Jurkat, Clone E6-1 (cell line): ENCODE measurements around the gene TDP2.

Experiments
- DNase-seq: peaks from one replicate; pipeline ENCODE4 v3.0.0-alpha.2; 2011; ENCODE audit warnings: low read depth, low spot score
- H3K4me3 ChIP-seq: 2 replicates; pipeline ENCODE4 v1.5.1; 2011; ENCODE audit warnings: mild to moderate bottlenecking, low read length, control low read depth, moderate library complexity

TDP2 gene

DNA sequence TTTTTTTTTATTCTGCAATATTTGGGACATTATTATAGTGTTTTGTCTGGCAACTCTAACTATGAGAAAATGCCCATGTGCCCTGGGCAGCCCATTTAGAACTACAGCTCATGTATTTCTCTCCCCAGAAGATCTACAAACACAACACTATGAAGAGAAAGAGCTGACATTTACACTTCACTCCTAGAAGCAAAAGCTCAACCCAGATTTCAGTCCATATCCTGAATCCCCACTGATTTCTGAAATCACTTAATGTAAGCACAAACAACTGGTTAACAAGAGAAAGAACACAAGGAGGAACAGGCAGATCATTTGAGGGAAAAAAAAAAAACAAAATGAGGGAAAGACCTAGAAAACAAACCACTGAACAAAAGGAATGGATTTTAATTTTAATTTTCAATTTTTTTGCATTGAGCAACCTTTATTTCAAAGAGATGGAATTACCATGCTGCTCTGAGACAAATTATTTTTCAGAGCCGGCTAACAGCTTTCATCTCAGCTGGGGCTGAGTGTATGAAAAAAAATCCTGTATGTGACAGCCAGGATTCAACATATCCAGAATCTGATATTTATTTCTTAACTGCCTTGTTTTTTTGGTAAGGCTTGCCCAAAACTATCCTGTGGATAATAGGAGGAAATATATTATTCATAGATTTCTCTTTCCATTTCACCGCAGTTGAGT, 53.2 kb downstream of the TDP2 start:
- no peak overlapping the region for H3K4me3 ChIP-seq
- DNase-seq, result no peak

DNA sequence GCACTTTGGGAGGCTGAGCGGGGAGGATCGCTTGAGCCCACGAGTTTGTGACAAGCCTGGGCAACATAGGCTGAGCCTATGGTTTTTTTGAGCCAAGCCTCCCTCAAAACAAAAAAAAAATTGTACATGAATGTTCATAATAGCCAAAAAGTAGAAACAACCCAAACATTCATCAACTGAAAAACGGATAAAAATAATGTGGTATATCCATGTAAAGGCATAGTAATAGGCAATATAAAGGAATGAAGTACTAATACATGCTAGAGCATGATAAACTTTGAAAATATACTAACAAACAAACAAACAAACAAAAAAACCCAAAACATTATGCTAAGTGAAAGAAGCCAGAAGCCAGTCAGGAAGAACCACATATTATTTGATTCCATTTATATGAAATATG, 56.0 kb downstream of the TDP2 start:
- no peak for DNase-seq

DNA sequence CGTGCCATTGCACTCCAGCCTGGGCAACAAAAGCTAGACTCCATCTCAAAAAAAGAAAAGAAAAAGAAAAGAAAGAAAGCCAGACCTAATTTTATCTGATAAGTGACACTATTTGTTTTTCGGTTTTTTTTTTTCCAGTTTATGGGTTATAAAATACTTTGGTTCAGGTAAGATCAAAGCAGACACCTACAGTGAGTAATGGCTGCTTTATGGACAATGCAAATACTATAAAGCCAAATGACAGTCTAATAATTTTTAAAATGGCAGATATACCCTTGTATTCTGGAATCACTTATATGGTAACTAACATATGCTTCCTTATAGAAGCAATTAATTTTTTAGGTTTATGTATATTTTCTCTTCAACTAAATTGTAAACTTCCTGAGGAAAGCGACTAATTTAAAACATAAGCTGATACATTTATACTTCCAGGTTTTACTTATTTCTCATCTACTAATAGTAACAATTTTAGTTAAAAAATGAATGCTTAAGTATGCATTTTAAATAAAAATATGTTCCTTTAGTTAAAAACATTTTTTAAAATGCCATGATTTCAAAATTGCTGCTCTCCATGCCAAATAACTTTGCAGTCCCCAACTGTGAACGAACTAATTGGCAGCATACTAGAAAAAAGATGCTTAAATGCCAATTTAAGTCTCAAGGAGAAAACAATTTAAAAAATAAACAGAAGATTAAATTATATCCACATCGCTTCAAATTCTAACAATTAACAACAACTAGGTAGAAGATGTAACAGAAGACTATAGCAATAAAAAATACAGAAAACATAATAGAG, 59.2 kb downstream of the TDP2 start:
- no peak for DNase-seq
- H3K4me3 ChIP-seq, result no peak overlapping the region

More for the DNA sequence above, 56.0 kb downstream of the TDP2 start:
- no peak overlapping the region for H3K4me3 ChIP-seq

DNA sequence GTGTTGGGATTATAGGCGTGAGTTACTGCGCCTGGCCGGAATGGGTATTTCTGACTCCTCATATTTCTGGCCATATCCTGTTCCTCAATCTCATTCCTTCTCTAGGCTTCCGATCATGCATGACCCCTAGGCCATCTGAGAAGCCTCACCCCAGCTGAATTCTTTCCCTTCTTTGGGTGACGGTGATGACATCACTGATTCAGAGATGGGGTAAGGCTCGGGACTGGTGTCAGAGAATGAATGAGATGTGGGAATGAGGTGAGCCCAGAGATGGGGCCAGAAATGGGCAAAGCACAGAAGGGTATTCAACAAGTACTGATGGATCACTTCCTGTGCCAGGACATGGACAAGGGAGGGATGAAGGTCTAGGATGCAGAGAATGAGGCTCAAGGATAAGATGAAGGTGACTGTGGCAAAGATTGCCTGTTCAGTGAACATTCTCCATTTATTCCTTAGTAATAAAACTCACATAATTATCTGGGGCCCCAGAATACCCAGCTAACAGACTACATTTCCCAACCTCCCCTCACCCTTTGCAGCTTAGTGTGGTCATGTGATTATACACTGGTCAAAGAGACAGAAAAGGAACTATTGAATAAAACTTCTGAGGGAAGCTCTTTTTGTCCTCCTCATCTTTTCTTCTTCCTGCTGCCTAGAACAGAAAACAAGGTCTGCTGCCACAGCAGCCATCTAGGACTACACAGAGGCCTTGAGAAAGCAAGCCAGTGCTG, 60.3 kb downstream of the TDP2 start:
- no peak for DNase-seq

DNA sequence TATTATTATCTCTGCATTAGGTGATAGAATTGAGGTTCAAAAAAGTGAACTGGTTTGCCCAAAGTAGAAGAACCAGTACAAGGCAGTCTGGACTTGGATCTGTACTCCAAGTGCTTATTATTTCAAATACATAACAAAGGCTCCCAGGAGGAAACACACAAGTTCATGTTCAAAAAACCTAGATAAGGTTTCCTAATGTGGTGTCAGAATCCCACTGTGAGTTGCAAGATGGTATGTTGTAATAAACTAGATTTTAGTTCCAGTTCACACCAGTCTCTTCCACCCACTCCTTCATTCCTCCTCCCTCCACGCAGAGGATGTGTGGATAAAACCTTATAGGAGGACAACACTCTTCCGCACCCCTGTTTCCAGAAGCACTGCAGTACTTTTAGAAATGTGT, 63.5 kb downstream of the TDP2 start:
- DNase-seq, result no peak
- H3K4me3 ChIP-seq, result no peak overlapping the region

More for the DNA sequence above, 60.3 kb downstream of the TDP2 start:
- no peak overlapping the region for H3K4me3 ChIP-seq

DNA sequence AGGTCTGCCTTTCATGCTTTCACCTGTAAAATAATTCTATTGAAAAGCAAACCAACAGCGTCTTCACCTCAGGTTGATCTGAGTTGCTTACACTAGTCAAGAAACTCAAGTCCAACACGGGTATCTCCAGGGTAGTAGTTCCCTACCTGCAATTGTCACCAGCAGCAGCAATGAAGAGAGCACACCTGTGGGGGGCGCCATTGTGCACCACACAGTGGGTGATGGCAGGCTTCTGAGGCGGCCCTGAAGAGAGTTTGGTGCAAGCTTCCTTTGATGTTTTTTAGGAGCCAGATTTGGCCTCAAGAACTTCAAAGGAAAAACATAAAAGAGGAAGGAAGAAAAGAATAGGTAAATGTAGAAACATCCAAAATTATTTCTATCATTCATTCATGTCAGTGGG, 65.8 kb downstream of the TDP2 start:
- H3K4me3 ChIP-seq, result no peak overlapping the region
- DNase-seq, result no peak
